OCI-LY7 (cell line): Measurements from ENCODE around the gene CENPX. TPM values are rescaled to one million over a fixed set of nuclear protein-coding genes. Genes with fewer than 3 reads are reported as not detected.

Source experiments
- BruUV-seq: library from RNA; stranded (reverse); fragments of 400-500 nt; replicated peaks from 2 replicates; lab custom pipeline; 2021; lab: Mats Ljungman, UMichigan
- CTCF ChIA-PET: fragments of 300-600 bp; sonication (Branson Sonifier 250); formaldehyde crosslinking; loops from one replicate; lab custom pipeline; 2022; ENCODE audit warnings: antibody characterized with exemption; ENCODE audit not compliant: unreplicated experiment; lab: Charles Lee
- POLR2A ChIA-PET: fragments of 300-600 bp; sonication (Branson Sonifier 250); formaldehyde crosslinking; loops from one replicate; lab custom pipeline; 2022; ENCODE audit warnings: antibody characterized with exemption; lab: Charles Lee
- DNase-seq: peaks from one replicate; pipeline ENCODE4 v3.0.0-alpha.2; 2015; ENCODE audit warnings: low spot score
- H2AFZ ChIP-seq: fragments of 200-600 bp; sonication (generic), shearing (Covaris generic); 2 replicates; pipeline ENCODE4 v1.6.1; 2014; ENCODE audit warnings: mild to moderate bottlenecking, antibody characterized with exemption, low read length, moderate library complexity
- H3K27ac ChIP-seq: fragments of 200-600 bp; sonication (generic); 2 replicates; pipeline ENCODE4 v1.5.1; 2014; ENCODE audit warnings: mixed run types, low read depth, mild to moderate bottlenecking, moderate library complexity, low read length, inconsistent platforms; ENCODE audit not compliant: poor library complexity, severe bottlenecking
- H3K36me3 ChIP-seq: fragments of 200-600 bp; sonication (generic); 2 replicates; pipeline ENCODE4 v1.6.1; 2014; ENCODE audit warnings: mild to moderate bottlenecking, antibody characterized with exemption, low read length, moderate library complexity, mixed read lengths; ENCODE audit not compliant: insufficient read depth
- H3K4me1 ChIP-seq: fragments of 200-600 bp; sonication (generic); 2 replicates; pipeline ENCODE4 v1.5.1; 2014; ENCODE audit warnings: mild to moderate bottlenecking, low read length; ENCODE audit not compliant: insufficient read depth, poor library complexity, severe bottlenecking
- H3K4me2 ChIP-seq: fragments of 200-600 bp; sonication (generic); 2 replicates; pipeline ENCODE4 v1.6.1; 2014; ENCODE audit warnings: mild to moderate bottlenecking, low read length
- H3K4me3 ChIP-seq: fragments of 200-600 bp; sonication (generic); 2 replicates; pipeline ENCODE4 v1.5.1; 2014; ENCODE audit warnings: mild to moderate bottlenecking, low read depth, low read length; ENCODE audit not compliant: poor library complexity, severe bottlenecking
- H3K79me2 ChIP-seq: fragments of 200-600 bp; sonication (generic); 2 replicates; pipeline ENCODE4 v1.6.1; 2016; ENCODE audit warnings: low read depth, mild to moderate bottlenecking, low read length, moderate library complexity, mixed read lengths; ENCODE audit not compliant: insufficient read depth
- H3K9me2 ChIP-seq: fragments of 200-600 bp; sonication (generic); 2 replicates; pipeline ENCODE4 v1.6.1; 2016; ENCODE audit warnings: mild to moderate bottlenecking, low read length, mixed read lengths; ENCODE audit not compliant: insufficient read depth
- H3K9me3 ChIP-seq: fragments of 200-600 bp; sonication (generic); 2 replicates; pipeline ENCODE4 v1.6.1; 2014; ENCODE audit warnings: mild to moderate bottlenecking, mixed run types, low read length, mixed read lengths
- H4K20me1 ChIP-seq: fragments of 200-600 bp; sonication (generic); 2 replicates; pipeline ENCODE4 v1.6.1; 2014; ENCODE audit warnings: mild to moderate bottlenecking, antibody characterized with exemption, low read length, moderate library complexity, mixed read lengths; ENCODE audit not compliant: insufficient read depth
- EZH2phosphoT487 ChIP-seq: fragments of 200-600 bp; sonication (generic); IDR thresholded peaks from 2 replicates; pipeline ENCODE4 v1.6.1; 2018; ENCODE audit warnings: low read depth, borderline replicate concordance, mild to moderate bottlenecking, mixed run types, antibody characterized with exemption, low read length, moderate library complexity, mixed read lengths
- intact Hi-C: fragments of 100-400 bp; cut with micrococcal nuclease; formaldehyde crosslinking; loops from one replicate; pipeline ENCODE4 v1.10.0; 2022; ENCODE audit not compliant: unreplicated experiment
- total RNA-seq, 2 experiments: library from RNA; depleted of rRNA in 1 of 2; stranded (reverse); fragments of >200 nt in 1 of 2; shearing (Covaris generic) in 1 of 2; gene quantifications; 2 replicates each; pipeline ENCODE4 v1.2.3, GENCODE V29; 2014 to 2022
- TF ChIP-seq, protein P1 (sequence below): fragments of 200-600 bp; sonication (generic); conservative IDR thresholded peaks from 2 replicates; pipeline ENCODE4 v1.5.1; 2014; ENCODE audit warnings: mild to moderate bottlenecking, antibody characterized with exemption, low read length, moderate library complexity, mixed read lengths

CENPX gene
- total RNA-seq, 2 experiments from 2014 or later, result 130 to 251 TPM

DNA sequence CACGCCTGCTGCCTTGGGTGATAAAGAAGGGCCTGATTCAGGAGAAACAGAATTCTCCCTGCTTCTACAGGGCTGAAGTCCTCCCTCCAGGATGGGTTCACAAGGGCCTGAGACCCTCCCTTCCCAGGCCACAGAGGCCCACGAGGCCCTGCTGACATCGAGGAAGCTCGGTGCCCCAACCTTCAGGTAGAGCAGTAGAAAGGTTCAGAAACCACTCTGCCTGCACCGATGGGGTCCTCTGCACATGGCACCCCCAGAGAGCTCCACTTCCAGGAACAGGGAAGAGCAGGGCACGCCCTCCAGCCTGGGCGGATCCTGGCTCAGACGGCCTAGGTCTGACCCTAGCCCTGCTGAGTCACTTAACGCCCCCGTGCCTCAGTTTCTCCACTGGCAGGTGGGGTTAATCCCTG, 773 bp downstream of the CENPX start:
- Histone ChIP-seq H3K4me1 (peaks cover 30% of the 10 kb centered on the region), H3K79me2 (peaks cover 12% of the 10 kb centered on the region; the same call in 1 of the 2 replicates), H4K20me1 (no peaks in the 10 kb centered on the region), H3K27ac (peak overlapping the region; percentile 44), H3K9me3 (no peaks in the 10 kb centered on the region), H3K36me3 (peaks cover 11% of the 10 kb centered on the region; the same call in 1 of the 2 replicates), H2AFZ (no peak overlapping the region), H3K9me2 (no peaks in the 10 kb centered on the region), H3K4me2 (peak overlapping the region; percentile 87), H3K4me3 (peak overlapping the region; percentile 94)
- peak; percentile 40 for DNase-seq
- BruUV-seq, result no TSS peak
- TF ChIP-seq, protein P1, sequence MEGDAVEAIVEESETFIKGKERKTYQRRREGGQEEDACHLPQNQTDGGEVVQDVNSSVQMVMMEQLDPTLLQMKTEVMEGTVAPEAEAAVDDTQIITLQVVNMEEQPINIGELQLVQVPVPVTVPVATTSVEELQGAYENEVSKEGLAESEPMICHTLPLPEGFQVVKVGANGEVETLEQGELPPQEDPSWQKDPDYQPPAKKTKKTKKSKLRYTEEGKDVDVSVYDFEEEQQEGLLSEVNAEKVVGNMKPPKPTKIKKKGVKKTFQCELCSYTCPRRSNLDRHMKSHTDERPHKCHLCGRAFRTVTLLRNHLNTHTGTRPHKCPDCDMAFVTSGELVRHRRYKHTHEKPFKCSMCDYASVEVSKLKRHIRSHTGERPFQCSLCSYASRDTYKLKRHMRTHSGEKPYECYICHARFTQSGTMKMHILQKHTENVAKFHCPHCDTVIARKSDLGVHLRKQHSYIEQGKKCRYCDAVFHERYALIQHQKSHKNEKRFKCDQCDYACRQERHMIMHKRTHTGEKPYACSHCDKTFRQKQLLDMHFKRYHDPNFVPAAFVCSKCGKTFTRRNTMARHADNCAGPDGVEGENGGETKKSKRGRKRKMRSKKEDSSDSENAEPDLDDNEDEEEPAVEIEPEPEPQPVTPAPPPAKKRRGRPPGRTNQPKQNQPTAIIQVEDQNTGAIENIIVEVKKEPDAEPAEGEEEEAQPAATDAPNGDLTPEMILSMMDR, result no peak
- no peak for TF ChIP-seq EZH2phosphoT487
- intact Hi-C loops, result loop anchor here (1.0 to 2.0 kb wide), 4 partner anchors 55 to 151 kb away; partner anchors contain the start of genes ALYREF, ANAPC11 and ARHGDIA
- ChIA-PET POLR2A (interaction anchor here (1.3 to 2.0 kb wide), 2 partner anchors 16 to 188 kb away, joined by 4 to 9 read pairs; partner anchors contain the start of genes DCXR and MCRIP1), CTCF (interaction anchor here (1.0 to 3.8 kb wide), 3 partner anchors 12 to 63 kb away, joined by 4 to 19 read pairs (median 9); partner anchors contain the start of gene DCXR)

DNA sequence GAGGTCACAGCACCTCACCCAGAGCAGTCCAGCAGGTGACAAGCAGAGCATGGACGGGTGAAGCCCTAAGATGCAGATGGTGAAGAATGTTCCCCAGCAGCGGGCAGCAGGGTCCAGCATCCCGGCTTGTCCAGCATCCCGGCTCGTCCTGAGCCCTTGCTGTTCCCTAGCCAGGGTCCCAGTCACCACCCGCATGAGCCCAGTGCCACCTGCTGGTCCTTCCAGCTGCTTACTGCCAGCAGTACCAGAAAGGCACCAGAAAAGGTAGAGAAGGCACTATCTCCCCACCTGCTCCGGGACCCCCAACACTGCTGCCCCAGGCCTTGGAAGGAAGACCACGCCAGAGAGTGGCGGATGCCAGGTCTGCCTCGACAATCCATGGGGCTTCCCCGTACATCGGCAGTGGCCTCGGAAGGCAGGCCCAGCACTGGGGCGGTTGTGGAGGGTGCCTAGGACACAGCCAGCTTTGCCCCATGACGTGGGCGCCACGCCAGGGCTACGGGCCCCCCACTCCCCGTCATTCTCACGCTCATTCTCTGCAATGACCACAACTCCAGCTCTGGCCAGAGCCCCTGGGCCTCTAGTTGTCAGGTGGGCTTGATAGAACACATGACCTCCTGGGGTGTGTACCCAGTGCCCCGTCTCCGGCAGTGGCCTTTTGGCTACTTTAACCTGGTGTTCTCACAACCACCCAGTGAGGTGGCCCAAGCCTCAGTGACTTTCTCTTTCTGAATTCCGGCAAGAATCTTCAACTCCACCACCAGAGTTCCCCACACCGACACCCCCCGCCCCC, 1.4 kb downstream of the CENPX start:
- TF ChIP-seq, protein P1, result peak; percentile 91
- no peak for TF ChIP-seq EZH2phosphoT487
- peaks cover 11% of the 10 kb centered on the region; the same call in 1 of the 2 replicates for H3K36me3 ChIP-seq
- H3K4me3 ChIP-seq, result peak overlapping the region; percentile 94
- H3K4me2 ChIP-seq, result peak overlapping the region; percentile 87
- H3K27ac ChIP-seq, result peak overlapping the region; percentile 44
- no peak overlapping the region for H2AFZ ChIP-seq
- H4K20me1 ChIP-seq, result no peaks in the 10 kb centered on the region
- BruUV-seq, result no TSS peak
- peak; percentile 82 for DNase-seq
- peaks cover 30% of the 10 kb centered on the region for H3K4me1 ChIP-seq
- no peaks in the 10 kb centered on the region for H3K9me2 ChIP-seq
- H3K79me2 ChIP-seq, result peaks cover 12% of the 10 kb centered on the region; the same call in 1 of the 2 replicates
- ChIA-PET CTCF (interaction anchor here (0.8 to 3.8 kb wide), 5 partner anchors 13 to 62 kb away, joined by 3 to 19 read pairs (median 4); partner anchors contain the start of genes ASPSCR1 and DCXR), POLR2A (interaction anchor here (0.9 to 1.3 kb wide), 2 partner anchors 16 to 188 kb away, joined by 3 to 4 read pairs; partner anchors contain the start of genes DCXR and MCRIP1)
- intact Hi-C loops, result loop anchor here (1.0 to 2.0 kb wide), 2 partner anchors 62 to 151 kb away; partner anchors contain the start of gene ARHGDIA
- H3K9me3 ChIP-seq, result no peaks in the 10 kb centered on the region
